ENCODE results near the gene PAM. TPM values are rescaled to one million over a fixed set of nuclear protein-coding genes. Genes with fewer than 3 reads are reported as not detected.
A peak's percentile ranks its signal among the peaks of the same experiment; 100 is the strongest.

The PAM gene
- total RNA-seq, 1 donor from 2014 or later, result 171 TPM

DNA sequence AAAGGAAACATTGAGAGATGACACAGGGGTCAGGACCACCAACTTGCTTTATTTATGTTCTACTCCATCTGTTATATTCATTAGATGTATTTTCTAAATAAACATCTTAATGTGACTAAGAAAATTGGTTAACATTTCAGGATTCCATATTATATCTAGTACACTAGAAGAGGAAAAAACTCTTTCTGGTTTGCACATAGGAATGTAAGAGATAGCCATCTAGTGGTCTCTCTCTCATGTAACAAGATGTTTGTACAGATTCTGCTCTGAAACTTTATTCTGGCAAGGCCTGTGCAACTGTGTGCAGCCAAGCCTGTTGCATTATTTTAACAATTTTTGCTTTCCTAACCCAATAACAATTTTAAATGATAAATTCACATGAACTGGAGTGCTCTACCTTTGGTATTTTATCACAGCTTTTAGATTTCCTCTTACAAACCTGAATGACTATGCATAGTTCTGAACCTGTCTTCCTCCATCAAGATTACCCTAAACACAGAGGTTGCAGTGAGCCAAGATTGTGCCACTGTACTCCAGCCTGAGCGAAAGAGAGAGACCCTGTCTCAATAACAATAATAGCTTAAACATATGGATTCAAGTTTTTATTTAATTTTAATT, 216.7 kb downstream of the PAM start:
- DNase-seq (no peak), ATAC-seq (no peak)
- intact Hi-C loops (cut with DNase I), result no loop called here
- Histone ChIP-seq H3K27me3 (ENCODE audit: low read depth) (no peaks in the 10 kb centered on the region), H3K36me3 (no peaks in the 10 kb centered on the region), H3K4me3 (no peak overlapping the region), H3K27ac (no peak overlapping the region), H3K4me1 (peaks cover 8% of the 10 kb centered on the region), H3K9me3 (no peaks in the 10 kb centered on the region)
- TF ChIP-seq, protein P1, sequence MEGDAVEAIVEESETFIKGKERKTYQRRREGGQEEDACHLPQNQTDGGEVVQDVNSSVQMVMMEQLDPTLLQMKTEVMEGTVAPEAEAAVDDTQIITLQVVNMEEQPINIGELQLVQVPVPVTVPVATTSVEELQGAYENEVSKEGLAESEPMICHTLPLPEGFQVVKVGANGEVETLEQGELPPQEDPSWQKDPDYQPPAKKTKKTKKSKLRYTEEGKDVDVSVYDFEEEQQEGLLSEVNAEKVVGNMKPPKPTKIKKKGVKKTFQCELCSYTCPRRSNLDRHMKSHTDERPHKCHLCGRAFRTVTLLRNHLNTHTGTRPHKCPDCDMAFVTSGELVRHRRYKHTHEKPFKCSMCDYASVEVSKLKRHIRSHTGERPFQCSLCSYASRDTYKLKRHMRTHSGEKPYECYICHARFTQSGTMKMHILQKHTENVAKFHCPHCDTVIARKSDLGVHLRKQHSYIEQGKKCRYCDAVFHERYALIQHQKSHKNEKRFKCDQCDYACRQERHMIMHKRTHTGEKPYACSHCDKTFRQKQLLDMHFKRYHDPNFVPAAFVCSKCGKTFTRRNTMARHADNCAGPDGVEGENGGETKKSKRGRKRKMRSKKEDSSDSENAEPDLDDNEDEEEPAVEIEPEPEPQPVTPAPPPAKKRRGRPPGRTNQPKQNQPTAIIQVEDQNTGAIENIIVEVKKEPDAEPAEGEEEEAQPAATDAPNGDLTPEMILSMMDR (IDR thresholded peaks at IDR 0.05), result peak; percentile 47

DNA sequence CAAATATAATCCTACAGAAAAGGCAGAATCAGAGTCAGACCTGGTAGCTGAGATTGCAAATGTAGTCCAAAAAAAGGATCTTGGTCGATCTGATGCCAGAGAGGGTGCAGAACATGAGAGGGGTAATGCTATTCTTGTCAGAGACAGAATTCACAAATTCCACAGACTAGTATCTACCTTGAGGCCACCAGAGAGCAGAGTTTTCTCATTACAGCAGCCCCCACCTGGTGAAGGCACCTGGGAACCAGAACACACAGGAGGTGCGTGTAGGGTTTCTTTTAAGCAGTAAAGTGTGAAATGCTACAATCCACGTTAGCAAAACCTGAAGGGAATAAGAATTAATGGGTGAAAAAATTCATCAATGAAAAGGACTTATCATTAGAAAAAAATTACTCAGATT, 219.1 kb downstream of the PAM start:
- intact Hi-C loops (cut with DNase I), result no loop called here
- Histone ChIP-seq H3K4me3 (no peak overlapping the region), H3K4me1 (peaks cover 8% of the 10 kb centered on the region), H3K9me3 (no peaks in the 10 kb centered on the region), H3K27me3 (ENCODE audit: low read depth) (no peaks in the 10 kb centered on the region), H3K36me3 (no peaks in the 10 kb centered on the region), H3K27ac (no peak overlapping the region)
- DNase-seq (no peak), ATAC-seq (no peak)
- TF ChIP-seq, protein P1 (IDR thresholded peaks at IDR 0.05), result no peak

DNA sequence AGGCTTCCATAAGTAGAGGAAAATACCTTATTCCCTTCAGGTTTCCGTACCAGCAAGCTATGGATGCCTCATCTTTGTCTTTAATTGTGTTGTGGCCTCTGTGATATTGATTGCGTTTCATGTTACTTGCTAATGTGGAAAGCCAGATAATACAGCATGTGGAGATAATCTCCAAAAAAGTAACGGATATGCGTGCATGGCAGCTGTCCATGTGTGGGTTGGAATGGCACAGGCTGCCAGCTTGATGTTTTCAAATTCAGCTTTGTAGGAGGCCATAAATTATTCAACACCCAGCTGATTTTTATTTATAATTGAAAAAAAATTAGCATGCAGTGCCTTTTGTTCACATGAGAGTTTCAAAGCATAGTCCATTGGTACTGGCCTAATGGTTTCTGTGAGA, 219.9 kb downstream of the PAM start:
- intact Hi-C loops (cut with DNase I), result no loop called here
- no peaks in the 10 kb centered on the region for H3K9me3 ChIP-seq
- TF ChIP-seq, protein P1 (IDR thresholded peaks at IDR 0.05), result no peak
- peaks cover 8% of the 10 kb centered on the region for H3K4me1 ChIP-seq
- H3K4me3 ChIP-seq, result no peak overlapping the region
- ATAC-seq, result no peak
- H3K27me3 ChIP-seq (ENCODE audit: low read depth), result no peaks in the 10 kb centered on the region
- H3K27ac ChIP-seq, result no peak overlapping the region
- no peak for DNase-seq
- H3K36me3 ChIP-seq, result no peaks in the 10 kb centered on the region

- H3K27ac ChIP-seq, result no peak overlapping the region
- H3K36me3 ChIP-seq, result no peaks in the 10 kb centered on the region
- H3K4me3 ChIP-seq, result no peak overlapping the region
- ATAC-seq (peak in 1 of 2 donors; percentile 45), DNase-seq (no peak)
- no peaks in the 10 kb centered on the region for H3K27me3 ChIP-seq (ENCODE audit: low read depth)
- H3K9me3 ChIP-seq, result no peaks in the 10 kb centered on the region
- TF ChIP-seq, protein P1 (IDR thresholded peaks at IDR 0.05), result no peak
- peaks cover 8% of the 10 kb centered on the region for H3K4me1 ChIP-seq
- intact Hi-C loops (cut with DNase I), result no loop called here
Measured at GRCh38 chr5:102975457-102976182, 220.5 kb downstream of the PAM start.

- Histone ChIP-seq H3K36me3 (peaks cover 9% of the 10 kb centered on the region), H3K4me3 (no peak overlapping the region), H3K27me3 (ENCODE audit: low read depth) (no peaks in the 10 kb centered on the region), H3K9me3 (no peaks in the 10 kb centered on the region), H3K4me1 (no peaks in the 10 kb centered on the region), H3K27ac (no peak overlapping the region)
- TF ChIP-seq, protein P1 (IDR thresholded peaks at IDR 0.05), result no peak
- ATAC-seq (no peak), DNase-seq (no peak)
- intact Hi-C loops (cut with DNase I), result no loop called here
Measured at GRCh38 chr5:102981957-102982635, 227.0 kb downstream of the PAM start.

Data from lower lobe of right lung (tissue), 2 donors.